Activated CD8-positive, alpha-beta memory T cell treated with anti-CD3 and anti-CD28 coated beads, Interleukin-2, amount 50 U/mL, for 24 hours (primary cell): Measurements from ENCODE around the gene GPR4.
A peak's percentile ranks its signal among the peaks of the same experiment; 100 is the strongest.

Source experiments
- DNase-seq: peaks from one replicate; pipeline ENCODE4 v3.0.0-alpha.2; 2020; ENCODE audit errors: extremely low read depth

Gene GPR4

DNA sequence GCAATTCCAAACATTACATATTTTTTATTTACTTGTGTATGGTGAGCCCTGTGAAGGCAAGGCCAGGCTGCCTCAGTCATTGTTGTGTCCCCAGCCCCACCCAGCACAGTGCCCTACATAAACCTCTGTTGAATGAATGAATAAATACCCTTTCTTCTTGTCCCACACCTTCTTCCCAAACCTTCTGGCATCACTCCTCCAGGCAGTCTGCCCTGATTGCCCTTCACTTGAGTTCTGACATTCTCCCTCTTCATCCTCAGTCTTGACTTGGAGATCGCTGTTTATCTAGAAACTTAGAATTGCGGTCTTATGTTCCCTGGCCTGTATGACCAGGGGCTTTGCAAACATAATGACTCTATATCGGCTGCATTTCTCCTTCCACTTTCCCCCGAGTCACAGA is 12.2 kb downstream of the GPR4 start:
- DNase-seq = no peak

GRCh38 chr19:45587873-45588272 is 14.1 kb downstream of the GPR4 start:
- DNase-seq = no peak

- no peak for DNase-seq
These were observed 16.8 kb downstream of the GPR4 start for GRCh38 chr19:45585158-45585577.

DNA sequence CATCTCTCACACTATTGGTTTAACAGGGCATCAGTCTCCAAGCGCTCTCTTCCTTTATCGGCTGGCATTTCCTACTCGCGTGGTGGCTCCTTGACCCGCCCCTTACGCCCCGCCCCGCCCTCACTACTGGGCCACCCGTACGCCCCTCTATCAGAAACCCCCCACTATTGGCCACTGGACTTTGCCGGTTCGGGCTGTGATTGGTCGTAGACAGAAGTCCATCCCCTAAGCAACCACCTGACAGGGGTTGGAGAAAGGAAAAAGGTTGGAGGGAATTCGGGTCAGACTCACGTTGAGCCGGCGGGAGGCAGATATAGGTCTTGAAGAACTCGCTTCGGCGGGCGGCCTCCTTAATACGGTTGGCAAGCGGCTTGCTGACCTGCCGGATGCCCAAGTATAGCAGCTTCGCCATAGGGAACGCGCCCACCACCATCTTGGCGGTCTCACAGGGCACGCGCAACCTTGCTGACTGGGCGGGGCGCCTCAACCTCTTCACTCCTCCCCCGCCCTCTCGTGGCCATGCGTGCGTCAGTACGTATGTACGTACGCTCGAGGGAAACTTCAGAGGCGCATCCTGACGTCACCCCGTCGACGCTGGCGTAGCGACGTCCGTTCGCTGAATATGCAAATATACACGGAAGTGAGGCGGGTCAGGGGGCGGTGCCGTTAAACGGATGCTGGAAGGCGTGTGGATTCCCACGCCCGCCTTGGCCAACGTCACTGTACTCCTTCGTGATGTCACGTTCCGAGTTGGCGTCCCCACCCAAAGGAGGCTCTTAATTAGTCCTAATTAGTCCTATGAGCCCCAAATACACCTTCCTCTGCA is 17.5 kb downstream of the GPR4 start, which contains the start of gene OPA3:
OPA3 (minus strand) TSS at position 471 of the 826 bp plus-strand sequence; CDS start at position 433, 38 bp downstream.
- peak; percentile 99 for DNase-seq

GRCh38 chr19:45581576-45581975 is 20.4 kb downstream of the GPR4 start:
- DNase-seq = no peak

GRCh38 chr19:45578861-45579260 is 23.2 kb downstream of the GPR4 start:
- no peak for DNase-seq

DNA sequence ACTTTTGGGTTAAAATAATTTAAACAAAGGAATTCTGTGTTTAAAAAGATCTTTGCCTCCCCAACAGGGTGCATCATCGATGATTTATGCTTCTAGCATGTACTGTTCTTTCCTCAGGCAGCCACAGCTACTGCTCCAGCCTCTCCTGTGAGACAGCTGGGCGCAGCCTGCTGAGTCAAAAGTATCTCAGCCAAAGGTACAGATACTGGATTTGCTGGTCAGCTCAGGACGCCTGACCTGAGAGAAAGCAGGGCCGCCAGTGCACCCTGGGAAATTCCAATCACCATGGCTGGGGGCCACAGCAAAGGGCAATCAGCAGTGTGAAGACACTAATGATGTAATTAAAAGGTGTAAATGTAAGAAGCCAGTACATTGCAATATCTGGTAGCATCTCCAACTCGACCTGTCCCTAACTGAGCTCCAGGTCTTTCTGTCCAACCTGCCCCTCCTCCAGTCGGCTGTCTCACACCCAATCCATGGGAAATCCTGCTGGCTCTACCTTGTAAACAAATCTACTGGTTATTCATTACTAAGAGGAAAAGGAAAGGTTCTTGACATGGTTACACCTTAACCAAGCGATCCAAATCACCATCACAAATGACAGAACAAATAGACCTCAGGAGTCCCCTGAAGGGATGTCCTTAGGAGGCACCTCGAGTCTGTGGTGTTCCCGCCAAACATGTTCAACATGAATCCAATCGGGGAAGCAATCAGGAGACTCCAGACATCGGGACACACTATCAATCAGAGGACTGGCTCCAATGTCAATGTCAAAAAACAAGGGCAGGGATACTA is 24.7 kb downstream of the GPR4 start:
- no peak for DNase-seq

DNA sequence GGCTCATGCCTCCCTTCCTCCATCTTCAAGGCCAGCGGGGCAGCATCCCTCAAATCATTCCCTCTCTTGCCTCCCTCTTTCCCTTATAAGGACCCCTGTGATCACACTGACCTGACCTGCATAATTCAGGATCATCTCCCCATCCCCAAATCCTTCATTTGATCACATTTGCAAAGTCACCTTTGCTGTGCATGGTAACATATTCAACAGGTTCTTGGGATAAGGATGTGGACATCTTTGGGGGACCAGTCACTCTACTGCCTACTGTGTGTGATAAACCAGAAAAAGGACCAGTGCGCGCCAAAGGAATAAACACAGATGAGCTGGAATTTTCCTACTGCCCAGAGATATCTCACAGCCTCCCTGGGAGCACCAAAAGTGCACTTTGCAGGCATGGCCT is 25.3 kb downstream of the GPR4 start:
- no peak for DNase-seq

DNA sequence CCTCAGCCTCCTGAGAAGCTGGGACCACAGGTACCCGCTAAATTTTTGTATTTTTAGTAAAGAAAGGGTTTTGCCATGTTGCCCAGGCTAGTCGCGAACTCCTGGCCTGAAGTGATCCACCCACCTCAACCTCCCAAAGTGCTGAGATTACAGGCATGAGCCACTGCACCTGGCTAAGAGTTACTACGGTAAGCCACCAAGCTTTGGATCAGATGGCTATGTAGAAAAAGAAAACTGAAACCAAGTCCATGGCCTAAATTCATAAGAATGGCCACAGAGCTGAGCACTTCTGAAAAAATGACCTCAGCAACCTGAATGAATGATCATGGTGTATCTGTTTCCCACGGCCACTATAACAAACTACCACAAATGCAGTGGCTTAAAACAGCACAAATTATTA is 26.8 kb downstream of the GPR4 start:
- DNase-seq = no peak

DNA sequence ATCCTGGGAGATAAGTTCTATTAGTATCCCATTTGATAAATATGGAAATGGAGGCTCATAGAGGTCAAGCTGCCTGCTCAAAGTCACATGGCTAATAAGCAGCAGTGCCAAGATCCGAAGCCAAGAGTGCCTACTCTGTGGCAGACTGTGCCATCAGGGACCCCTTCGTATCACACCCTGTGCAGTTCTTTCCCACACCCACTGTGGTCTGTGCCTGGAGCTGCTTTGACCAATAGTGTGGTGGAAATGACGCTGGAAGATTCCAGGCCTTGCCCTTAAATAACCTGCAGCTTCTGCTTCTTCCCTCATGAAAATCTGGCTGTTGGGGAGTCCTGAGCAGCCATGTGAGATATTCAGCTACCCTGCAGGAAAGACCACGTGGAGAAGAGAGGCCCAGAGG is 27.5 kb downstream of the GPR4 start:
- DNase-seq = no peak

GRCh38 chr19:45571457-45572220 is 30.4 kb downstream of the GPR4 start:
- no peak for DNase-seq

GRCh38 chr19:45569619-45570421 is 32.2 kb downstream of the GPR4 start:
- DNase-seq = no peak

DNA sequence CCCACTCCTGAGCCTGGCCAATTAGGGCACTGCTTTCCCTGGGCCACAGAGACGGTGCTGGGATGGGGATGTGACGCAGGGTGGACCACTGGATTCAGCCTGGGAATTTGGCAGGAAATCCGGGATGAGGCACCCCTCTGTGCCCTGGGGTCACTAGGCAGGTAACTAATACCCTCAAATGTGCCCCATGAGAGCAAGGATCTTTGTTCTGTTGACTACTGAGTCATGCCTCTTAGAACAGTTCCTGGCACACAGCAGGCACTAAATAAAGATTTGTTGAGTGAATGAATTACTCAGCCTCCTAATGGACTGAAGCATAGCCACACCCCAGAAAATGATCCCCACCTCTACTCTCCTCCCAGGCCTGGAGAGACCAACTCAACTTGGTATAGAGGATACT is 33.3 kb downstream of the GPR4 start:
- no peak for DNase-seq

DNA sequence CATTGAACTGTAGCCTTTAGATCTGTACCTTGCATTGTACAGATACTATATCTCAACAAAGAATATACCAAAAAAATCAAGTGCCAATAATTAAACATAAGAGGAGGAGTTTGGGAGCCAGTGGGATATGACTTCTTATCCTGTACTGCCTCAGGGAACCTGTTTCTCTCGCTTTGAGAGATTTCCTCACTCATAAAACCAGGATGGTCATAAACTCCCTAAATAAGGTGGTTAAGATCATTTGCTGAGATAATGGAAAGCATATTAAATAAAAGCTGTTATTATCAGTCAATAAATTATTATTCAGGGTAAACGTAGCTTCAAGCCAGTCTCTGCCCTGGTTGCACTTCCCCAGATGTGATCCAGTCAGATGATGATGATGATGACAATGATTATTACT is 34.4 kb downstream of the GPR4 start:
- DNase-seq = no peak

DNA sequence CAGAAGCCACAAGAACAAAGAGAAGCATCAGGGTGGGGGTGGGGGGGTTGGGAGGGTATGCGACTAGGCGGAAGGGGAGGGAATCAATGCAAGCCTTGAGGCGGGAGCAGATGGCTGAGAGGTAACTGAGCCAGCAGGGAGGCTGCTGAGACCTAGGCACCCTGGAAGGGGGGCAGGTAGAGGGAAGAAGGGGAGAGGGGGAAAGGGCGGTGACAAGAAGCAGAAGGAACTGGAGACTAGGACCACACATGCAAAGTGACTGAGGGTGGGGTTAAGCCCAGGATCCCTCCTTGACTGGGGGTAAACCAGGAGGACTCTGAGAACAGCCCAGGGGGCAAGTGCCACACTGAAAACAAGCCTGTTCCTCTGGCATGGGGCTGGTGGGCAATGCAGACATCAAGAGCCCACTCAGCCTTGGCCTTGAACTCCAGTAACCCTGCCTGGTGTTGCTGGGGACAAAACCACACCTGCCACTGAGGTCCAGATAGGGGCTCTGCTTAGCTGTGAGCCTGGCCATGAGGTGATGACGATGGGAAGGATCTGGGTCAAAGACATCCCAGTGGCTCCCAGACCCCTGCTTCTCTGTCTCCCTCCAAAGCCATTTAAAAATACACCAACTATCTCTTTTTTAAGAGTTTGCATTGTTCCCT is 37.8 kb downstream of the GPR4 start:
- DNase-seq = no peak

- DNase-seq = no peak
These were observed 41.3 kb downstream of the GPR4 start for GRCh38 chr19:45560686-45561085.

DNA sequence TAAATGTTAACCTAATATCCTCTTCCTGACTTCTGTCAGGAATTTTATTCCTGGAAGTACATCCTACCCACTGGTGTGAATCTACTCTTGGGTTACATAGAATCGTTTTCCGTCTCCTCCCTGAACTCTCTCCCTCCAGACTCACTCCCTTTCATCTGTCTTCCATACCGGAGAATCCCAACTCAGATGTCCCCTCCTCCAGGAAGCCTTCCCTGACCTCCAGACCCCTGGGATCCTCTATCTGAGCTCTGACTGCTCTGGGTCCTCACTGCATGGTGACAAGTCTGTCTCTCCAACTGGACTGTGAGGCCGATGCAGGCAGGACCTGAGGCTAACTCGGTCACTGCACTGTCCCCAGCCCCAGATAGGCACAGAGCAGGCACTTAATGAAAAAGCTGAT is 42.0 kb downstream of the GPR4 start:
- no peak for DNase-seq

- DNase-seq = peak; percentile 9
These were observed 43.6 kb downstream of the GPR4 start for GRCh38 chr19:45558399-45558878.

GRCh38 chr19:45556835-45557234 is 45.2 kb downstream of the GPR4 start:
- no peak for DNase-seq

- no peak for DNase-seq
These were observed 47.5 kb downstream of the GPR4 start for GRCh38 chr19:45554481-45554880.

DNA sequence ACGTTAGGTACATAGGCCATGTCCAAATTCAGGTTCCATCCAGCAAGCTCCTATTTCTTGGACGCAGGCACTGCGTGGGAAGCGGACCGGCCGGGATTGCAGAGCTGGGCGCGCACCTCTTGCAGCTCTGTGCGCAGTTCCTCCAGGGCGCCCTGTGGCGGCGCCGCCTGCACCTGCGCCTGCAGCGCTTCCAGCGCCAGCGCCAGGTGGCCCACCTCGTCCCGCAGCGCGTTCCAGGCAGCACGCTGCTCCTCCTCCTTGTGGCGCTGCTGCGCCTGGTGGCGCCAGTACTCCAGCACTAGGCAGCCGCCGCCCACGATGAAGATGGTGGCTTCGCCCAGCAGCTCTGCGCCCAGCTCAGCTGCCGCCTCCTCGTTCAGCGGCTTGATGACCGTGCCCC is 48.5 kb downstream of the GPR4 start:
- DNase-seq = no peak
